ENCODE results near the gene GZMM.
A peak's percentile ranks its signal among the peaks of the same experiment; 100 is the strongest.
"Not testable (repeated sequence)": the region's sequence is repeated elsewhere in the genome, so short reads cannot be mapped to it uniquely, and the experiment has no call there.

Gene GZMM

GRCh38 chr19:582497-583197 lies 38.8 kb downstream of the GZMM start:
- ATAC-seq (ENCODE audit: low read depth) (no peak), DNase-seq (ENCODE audit: low spot score) (no peak)
- TF ChIP-seq CTCF (IDR thresholded peaks at IDR 0.05; ENCODE audit: poor library complexity, severe bottlenecking), result no peak
- no peaks in the 10 kb centered on the region for H3K27me3 ChIP-seq (ENCODE audit: insufficient read depth, poor library complexity, severe bottlenecking)
- H3K4me3 ChIP-seq (ENCODE audit: severe bottlenecking), result no peak overlapping the region
- no peaks in the 10 kb centered on the region for H3K4me1 ChIP-seq (ENCODE audit: insufficient read depth, poor library complexity, severe bottlenecking)
- peaks cover 43% of the 10 kb centered on the region for H3K36me3 ChIP-seq (ENCODE audit: low read depth)
- no peaks in the 10 kb centered on the region for H3K9me3 ChIP-seq (ENCODE audit: severe bottlenecking)
- H3K27ac ChIP-seq (ENCODE audit: poor library complexity, severe bottlenecking), result no peak overlapping the region

- H3K9me3 ChIP-seq (ENCODE audit: severe bottlenecking), result no peaks in the 10 kb centered on the region
- H3K4me3 ChIP-seq (ENCODE audit: severe bottlenecking), result no peak overlapping the region
- peaks cover 35% of the 10 kb centered on the region for H3K36me3 ChIP-seq (ENCODE audit: low read depth)
- DNase-seq (ENCODE audit: low spot score) (no peak), ATAC-seq (ENCODE audit: low read depth) (no peak)
- no peak overlapping the region for H3K27ac ChIP-seq (ENCODE audit: poor library complexity, severe bottlenecking)
- no peak for TF ChIP-seq CTCF (IDR thresholded peaks at IDR 0.05; ENCODE audit: poor library complexity, severe bottlenecking)
- no peaks in the 10 kb centered on the region for H3K4me1 ChIP-seq (ENCODE audit: insufficient read depth, poor library complexity, severe bottlenecking)
- H3K27me3 ChIP-seq (ENCODE audit: insufficient read depth, poor library complexity, severe bottlenecking), result peaks cover 2% of the 10 kb centered on the region
Measured at GRCh38 chr19:583198-583967, 39.5 kb downstream of the GZMM start.

- no peak for TF ChIP-seq CTCF (IDR thresholded peaks at IDR 0.05; ENCODE audit: poor library complexity, severe bottlenecking)
- DNase-seq (ENCODE audit: low spot score) (no peak), ATAC-seq (ENCODE audit: low read depth) (no peak)
- Histone ChIP-seq H3K27ac (ENCODE audit: poor library complexity, severe bottlenecking) (no peak overlapping the region), H3K36me3 (ENCODE audit: low read depth) (peaks cover 33% of the 10 kb centered on the region), H3K27me3 (ENCODE audit: insufficient read depth, poor library complexity, severe bottlenecking) (peaks cover 7% of the 10 kb centered on the region), H3K9me3 (ENCODE audit: severe bottlenecking) (no peaks in the 10 kb centered on the region), H3K4me1 (ENCODE audit: insufficient read depth, poor library complexity, severe bottlenecking) (no peaks in the 10 kb centered on the region), H3K4me3 (ENCODE audit: severe bottlenecking) (no peak overlapping the region)
Measured at GRCh38 chr19:583968-584239, 40.1 kb downstream of the GZMM start.

GRCh38 chr19:584240-585001 lies 40.6 kb downstream of the GZMM start:
- H3K9me3 ChIP-seq (ENCODE audit: severe bottlenecking), result no peaks in the 10 kb centered on the region
- H3K4me3 ChIP-seq (ENCODE audit: severe bottlenecking), result no peak overlapping the region
- H3K27me3 ChIP-seq (ENCODE audit: insufficient read depth, poor library complexity, severe bottlenecking), result peaks cover 12% of the 10 kb centered on the region
- TF ChIP-seq CTCF (IDR thresholded peaks at IDR 0.05; ENCODE audit: poor library complexity, severe bottlenecking), result peak; percentile 69
- H3K4me1 ChIP-seq (ENCODE audit: insufficient read depth, poor library complexity, severe bottlenecking), result no peaks in the 10 kb centered on the region
- DNase-seq (ENCODE audit: low spot score) (no peak), ATAC-seq (ENCODE audit: low read depth) (peak; percentile 47)
- H3K27ac ChIP-seq (ENCODE audit: poor library complexity, severe bottlenecking), result no peak overlapping the region
- peaks cover 28% of the 10 kb centered on the region for H3K36me3 ChIP-seq (ENCODE audit: low read depth)

- not testable (repeated sequence) for H3K4me3 ChIP-seq (ENCODE audit: severe bottlenecking); H3K27ac ChIP-seq (ENCODE audit: poor library complexity, severe bottlenecking); DNase-seq (ENCODE audit: low spot score); H3K9me3 ChIP-seq (ENCODE audit: severe bottlenecking); H3K4me1 ChIP-seq (ENCODE audit: insufficient read depth, poor library complexity, severe bottlenecking); ATAC-seq (ENCODE audit: low read depth)
- Histone ChIP-seq H3K27me3 (ENCODE audit: insufficient read depth, poor library complexity, severe bottlenecking) (peaks cover 13% of the 10 kb centered on the region), H3K36me3 (ENCODE audit: low read depth) (peaks cover 20% of the 10 kb centered on the region)
Measured at GRCh38 chr19:585146-585545, 41.3 kb downstream of the GZMM start.
